CD4-positive, alpha-beta T cell treated with Interleukin-17A for 4 hours (primary cell): ENCODE measurements around the gene UCKL1.
"Not testable (repeated sequence)": the region's sequence is repeated elsewhere in the genome, so short reads cannot be mapped to it uniquely, and the experiment has no call there.

ENCODE experiments used
- DNase-seq: peaks from one replicate; pipeline ENCODE4 v3.0.0-alpha.2; 2020; ENCODE audit warnings: mixed read lengths

UCKL1 gene

GRCh38 chr20:63972312-63973159 is 16.3 kb upstream of the UCKL1 start:
- DNase-seq = no peak

DNA sequence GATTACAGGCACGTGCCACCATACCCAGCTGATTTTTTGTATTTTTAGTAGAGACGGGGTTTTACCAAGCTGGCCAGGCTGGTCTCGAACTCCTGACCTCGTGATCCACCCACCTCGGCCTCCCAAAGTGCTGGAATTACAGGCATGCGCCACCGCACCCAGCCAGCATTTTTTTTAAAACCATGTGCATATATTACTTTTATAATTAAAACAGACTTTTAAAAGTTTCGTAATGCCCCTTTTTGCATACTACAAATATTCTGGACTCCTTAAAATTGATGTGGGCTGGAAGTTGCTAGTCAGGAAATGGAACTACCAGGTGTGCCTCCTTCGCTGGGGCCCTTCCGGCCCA is 15.7 kb upstream of the UCKL1 start:
- not testable (repeated sequence) for DNase-seq

GRCh38 chr20:63970714-63971431 is 14.7 kb upstream of the UCKL1 start:
- no peak for DNase-seq

DNA sequence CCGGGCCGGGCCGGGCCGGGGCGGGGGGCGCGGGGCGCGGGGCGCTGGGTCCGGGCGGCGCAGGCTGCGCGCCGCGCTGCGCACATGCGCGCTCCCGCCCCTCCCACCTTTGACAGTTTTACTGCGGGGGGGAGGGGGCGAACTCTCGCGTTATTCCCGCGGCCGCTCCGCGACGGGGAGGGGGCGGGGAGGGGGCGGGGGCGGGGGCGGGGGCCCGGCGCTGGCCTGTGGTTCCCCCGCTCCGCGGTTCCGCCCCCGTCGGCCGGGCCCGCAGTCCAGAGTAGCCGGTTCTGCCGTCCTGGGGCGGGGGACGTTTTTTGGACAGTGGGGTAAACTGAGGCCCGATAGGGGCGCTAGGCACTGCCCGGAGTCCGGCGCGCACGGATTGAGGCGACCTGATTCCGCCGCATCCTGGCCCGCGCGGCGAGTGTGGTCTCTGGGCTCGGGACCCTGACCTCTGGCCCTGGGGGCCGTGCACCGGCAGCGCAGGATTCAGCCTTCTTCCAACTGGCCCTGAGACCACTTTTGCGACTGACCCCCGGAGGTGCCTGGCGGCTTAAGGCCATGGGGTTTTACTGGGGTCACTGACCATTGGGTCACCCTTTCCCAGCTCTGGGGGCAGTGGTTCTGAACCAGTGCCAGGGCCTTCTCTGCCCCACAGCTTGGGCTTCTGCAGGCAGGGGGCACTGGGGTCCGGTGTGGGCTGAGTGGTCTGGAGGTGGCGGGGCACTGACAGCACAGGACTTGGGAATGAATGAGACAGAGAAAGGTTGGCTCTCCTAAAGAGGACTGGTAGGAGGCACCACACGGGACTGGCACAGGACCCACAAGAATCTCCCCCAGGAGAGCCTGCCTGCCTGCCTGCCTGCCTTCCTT is 13.9 kb upstream of the UCKL1 start, which contains the start of gene ZNF512B:
Gene ZNF512B, minus strand, starts transcription at position 93 of the 876 bp plus-strand sequence. CDS start 1,980 bp downstream, outside the sequence.
- DNase-seq = peak; percentile 83

GRCh38 chr20:63968928-63969760 is 12.9 kb upstream of the UCKL1 start:
- DNase-seq = peak; percentile 62

GRCh38 chr20:63968136-63968927 is 12.1 kb upstream of the UCKL1 start:
- DNase-seq = no peak

GRCh38 chr20:63967330-63968135 is 11.3 kb upstream of the UCKL1 start:
- no peak for DNase-seq

GRCh38 chr20:63966944-63967322 is 10.7 kb upstream of the UCKL1 start:
- no peak for DNase-seq

- no peak for DNase-seq
Observed at GRCh38 chr20:63966172-63966943, 10.1 kb upstream of the UCKL1 start.

DNA sequence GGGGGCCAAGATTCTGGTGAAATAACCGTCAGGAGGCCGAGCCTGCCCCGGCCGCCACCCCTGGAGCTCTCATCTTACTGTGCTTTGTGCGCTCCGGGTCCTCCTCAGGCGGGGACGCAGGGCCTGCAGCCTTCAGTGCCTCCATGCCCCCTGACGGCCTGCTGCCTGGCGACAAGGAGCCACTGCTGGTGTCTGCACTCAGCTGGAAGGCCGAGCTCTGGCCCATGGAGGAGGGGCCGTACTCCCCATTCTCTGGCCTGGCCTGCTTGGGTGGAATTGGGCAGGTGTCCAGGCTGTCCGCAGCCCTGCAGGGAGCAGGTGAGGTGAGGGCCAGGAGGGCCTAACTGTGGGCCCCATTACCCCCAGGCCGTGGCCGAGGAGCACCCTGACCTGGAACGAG is 8.2 kb upstream of the UCKL1 start:
- no peak for DNase-seq

GRCh38 chr20:63963784-63964301 is 7.6 kb upstream of the UCKL1 start:
- DNase-seq = no peak

GRCh38 chr20:63963348-63963741 is 7.1 kb upstream of the UCKL1 start:
- DNase-seq = no peak

GRCh38 chr20:63962426-63963347 is 6.5 kb upstream of the UCKL1 start:
- DNase-seq = no peak

DNA sequence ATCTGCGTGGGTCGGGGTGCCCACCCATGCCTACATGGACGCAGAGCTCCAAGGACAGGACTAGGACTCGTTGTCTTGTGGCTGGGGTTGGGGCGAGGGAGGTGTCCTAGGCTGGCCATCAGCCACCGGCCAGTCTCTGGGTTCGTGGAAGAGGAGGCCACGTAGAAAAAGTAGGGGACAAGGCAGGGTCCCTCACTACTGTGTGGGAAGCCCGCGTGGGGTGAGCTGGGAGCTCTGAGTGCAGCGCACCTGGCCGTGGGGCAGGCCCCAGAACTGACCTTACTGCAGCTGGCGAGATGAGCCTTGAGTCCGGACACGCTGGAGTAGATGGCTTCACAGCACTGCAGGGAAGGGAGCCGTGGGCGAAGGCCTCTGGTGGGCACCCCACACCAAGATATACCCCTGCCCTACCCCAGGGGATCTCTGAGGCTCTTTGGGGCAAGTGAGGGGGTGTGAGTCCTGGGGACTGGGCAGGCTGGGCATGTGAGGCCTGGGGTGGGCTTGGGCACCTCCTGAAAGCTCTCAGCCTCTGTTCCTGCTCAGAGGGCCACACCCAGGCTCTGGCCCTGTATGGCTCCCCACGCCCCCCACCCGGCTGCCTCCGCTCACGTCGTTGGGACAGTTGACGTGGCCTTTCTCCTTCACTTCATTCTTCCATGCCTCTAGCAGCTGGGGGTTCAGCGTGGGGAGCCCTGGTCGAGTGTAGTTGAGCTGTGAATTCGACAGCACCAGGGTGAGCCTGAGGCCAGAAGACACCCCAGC is 5.6 kb upstream of the UCKL1 start:
- DNase-seq = no peak

DNA sequence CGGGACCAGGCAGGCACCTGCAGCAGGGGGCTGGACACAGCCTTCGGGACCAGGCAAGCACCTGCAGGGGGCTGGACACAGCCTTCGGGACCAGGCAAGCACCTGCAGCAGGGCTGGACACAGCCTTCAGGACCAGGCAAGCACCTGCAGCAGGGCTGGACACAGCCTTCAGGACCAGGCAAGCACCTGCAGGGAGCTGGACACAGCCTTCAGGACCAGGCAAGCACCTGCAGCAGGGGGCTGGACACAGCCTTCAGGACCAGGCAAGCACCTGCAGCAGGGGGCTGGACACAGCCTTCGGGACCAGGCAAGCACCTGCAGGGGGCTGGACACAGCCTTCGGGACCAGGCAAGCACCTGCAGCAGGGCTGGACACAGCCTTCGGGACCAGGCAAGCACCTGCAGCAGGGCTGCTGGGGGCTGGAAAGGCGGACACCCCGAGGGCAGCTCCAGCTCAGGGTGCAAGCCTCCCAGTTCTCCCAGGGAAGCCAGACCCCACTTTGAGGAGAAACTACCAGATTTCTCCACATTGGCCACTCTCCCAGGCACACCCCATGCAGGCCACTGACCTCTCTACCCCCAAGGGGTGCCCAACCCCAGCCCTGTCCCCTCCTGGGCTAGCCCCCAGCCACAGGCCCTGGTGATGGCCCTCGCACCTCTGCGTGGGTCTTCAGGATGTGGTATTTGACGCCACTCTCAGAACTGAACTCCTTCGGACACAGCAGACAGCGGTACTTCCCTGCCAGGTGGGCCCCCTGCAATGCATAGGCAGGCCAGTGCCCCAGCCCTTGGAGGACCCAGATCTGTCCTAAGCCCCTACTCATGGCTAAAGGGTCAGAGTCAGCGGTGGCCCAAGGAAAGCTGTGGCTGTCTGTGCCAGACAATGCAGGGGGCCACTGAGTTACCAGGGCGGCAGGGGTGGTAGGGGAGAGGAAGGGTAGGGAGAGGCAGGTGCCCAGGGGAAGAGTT is 4.7 kb upstream of the UCKL1 start:
- not testable (repeated sequence) for DNase-seq

DNA sequence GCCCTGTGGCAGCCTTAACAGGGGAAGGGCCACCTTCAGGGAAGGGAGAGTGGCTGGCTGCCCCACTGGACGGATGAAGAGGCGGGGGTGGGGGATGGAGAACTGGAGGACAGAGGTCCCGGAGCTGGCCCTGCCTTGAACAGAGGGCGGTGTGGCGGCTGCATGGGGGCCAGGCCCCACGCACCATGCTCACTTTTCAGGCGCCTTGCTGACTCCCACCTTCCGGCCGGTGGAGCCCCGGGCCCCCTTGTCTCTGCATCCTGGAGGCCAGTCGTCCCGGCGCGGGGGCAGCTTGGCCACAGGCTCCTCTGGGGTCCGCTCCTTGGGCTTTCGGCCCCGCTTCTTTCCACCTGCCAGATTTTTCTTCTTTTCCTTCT is 3.5 kb upstream of the UCKL1 start:
- DNase-seq = no peak
